Measurements from ENCODE around the gene LARGE2.

The LARGE2 gene

DNA sequence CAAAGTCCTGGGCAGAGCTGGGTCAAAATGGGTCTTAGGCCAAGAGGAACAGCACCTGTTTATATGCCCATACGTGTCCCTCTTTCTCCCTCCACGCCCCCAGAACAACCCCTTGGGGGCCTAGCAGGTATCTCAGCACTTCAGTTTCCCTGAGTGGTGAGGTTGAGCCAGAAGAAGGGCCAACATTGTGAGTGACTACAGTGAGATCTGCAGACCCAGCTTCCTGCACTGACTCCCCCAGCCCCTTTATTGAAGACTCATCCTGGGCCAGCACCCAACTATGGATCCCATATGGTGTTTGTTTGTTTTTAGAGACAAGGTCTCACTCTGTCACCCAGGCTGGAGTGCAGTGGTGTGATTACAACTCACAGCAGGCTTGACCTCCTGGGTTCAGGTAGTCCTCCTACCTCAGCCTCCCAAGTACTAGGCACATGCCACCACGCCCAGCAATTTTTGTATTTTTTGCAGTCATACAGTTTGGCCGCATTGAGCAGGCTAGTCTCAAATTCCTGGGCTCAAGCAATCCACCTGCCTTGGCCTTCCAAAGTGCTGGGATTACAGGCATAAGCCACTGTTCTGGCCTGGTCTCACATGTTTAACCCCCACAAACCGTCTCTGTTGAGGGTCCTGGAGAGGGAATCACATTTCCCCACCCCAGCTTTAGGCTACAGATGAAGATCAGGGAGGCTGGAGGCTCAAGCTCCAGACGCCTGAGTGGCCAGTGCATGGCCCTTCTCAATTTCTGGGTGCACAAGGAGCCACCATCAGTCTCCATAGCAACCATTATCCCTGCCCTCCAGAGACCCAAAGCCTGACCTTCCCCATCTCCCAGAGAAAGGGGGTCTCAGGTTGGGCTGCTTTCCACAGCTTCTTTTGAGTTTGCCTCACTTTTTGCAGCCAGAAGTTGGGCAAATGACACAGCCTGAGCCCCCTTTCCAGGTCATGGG lies 1.7 kb upstream of the LARGE2 start:
- H3K4me1 ChIP-seq (ENCODE audit: control insufficient read depth, insufficient read depth, low read length) = no peaks in the 10 kb centered on the region
- no peak overlapping the region for H3K9ac ChIP-seq (ENCODE audit: low read length)
- no peak overlapping the region for H3K4me3 ChIP-seq (ENCODE audit: low read length)
- H3K27me3 ChIP-seq (ENCODE audit: control insufficient read depth, insufficient read depth, low read length) = peaks cover 7% of the 10 kb centered on the region
- no peaks in the 10 kb centered on the region for H3K36me3 ChIP-seq (ENCODE audit: control insufficient read depth, insufficient read depth, low read length)
- H3K27ac ChIP-seq (ENCODE audit: low read depth, low read length) = no peak overlapping the region

DNA sequence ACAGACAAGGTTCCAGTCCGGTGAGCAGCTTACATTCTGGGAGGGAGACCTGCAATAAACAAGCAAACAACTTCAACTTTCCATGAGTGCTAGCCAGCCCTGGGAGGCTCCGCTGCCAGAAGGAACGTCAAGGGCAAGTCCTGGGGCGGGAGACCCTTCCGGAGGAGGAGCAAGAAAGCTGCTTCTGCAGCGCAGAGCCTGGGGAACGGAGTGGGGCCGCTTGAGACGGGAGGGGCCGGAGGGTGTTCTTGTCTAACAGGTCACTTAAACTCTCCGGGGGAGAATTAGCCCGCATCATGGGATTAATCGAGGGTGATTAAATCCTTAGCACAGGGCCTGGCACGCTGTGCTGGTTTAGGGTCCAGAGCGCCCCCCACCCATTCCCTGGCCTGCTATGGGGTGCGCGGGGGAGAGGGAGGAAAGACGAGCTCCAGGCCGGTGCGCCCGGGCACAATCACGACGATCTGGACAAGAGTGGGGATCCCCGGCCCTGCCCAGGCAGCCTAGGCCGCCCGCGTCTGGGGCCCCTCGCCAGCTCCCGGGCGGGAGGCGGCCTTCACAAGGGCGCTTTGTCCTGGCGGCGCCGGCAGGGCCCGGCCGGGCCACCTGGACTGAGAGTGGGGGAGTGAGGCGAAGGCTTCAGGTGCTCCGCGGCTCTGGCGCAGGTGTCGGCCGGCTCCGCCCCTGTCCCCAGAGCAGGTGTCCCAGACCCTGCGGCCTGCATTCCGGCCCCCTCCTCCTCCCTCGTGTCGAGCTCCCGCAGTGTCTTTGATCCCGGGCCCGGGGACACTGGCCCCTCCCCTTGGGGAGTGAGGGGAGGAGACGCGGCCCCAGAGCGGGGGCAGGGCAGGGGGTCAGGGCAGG lies 663 bp upstream of the LARGE2 start:
- Histone ChIP-seq H3K27ac (ENCODE audit: low read depth, low read length) (no peak overlapping the region), H3K4me1 (ENCODE audit: control insufficient read depth, insufficient read depth, low read length) (no peaks in the 10 kb centered on the region), H3K36me3 (ENCODE audit: control insufficient read depth, insufficient read depth, low read length) (no peaks in the 10 kb centered on the region), H3K27me3 (ENCODE audit: control insufficient read depth, insufficient read depth, low read length) (peaks cover 7% of the 10 kb centered on the region), H3K9ac (ENCODE audit: low read length) (no peak overlapping the region), H3K4me3 (ENCODE audit: low read length) (peak overlapping the region; percentile 35)

DNA sequence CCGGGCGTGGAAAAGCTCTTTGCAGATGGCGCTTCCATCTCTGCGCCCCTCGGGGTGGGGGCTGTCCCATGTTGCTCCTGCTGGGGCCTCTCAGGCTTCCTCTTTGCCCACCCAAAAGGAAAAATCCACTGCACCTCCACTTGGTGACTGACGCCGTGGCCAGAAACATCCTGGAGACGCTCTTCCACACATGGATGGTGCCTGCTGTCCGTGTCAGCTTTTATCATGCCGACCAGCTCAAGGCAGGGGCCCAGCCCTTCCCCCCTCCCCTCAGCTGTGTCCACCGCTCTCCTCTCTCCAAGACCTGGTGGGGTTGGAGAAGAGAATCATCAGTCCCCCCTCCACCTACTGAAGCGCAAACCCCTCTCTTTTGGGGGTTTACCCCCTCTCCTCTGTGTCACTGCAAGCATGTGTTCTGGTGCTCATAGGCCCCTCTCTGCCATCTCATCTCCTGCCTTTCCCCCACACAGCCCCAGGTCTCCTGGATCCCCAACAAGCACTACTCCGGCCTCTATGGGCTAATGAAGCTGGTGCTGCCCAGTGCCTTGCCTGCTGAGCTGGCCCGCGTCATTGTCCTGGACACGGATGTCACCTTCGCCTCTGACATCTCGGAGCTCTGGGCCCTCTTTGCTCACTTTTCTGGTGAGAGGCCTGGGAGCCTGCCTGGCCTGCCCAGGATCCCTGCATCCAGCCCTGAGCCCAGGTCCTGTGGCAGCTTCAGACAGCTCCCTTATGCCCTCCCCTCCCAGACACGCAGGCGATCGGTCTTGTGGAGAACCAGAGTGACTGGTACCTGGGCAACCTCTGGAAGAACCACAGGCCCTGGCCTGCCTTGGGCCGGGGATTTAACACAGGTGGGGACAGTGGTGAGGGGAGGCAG lies 1.8 kb downstream of the LARGE2 start:
- no peaks in the 10 kb centered on the region for H3K36me3 ChIP-seq (ENCODE audit: control insufficient read depth, insufficient read depth, low read length)
- no peak overlapping the region for H3K9ac ChIP-seq (ENCODE audit: low read length)
- no peaks in the 10 kb centered on the region for H3K4me1 ChIP-seq (ENCODE audit: control insufficient read depth, insufficient read depth, low read length)
- peaks cover 7% of the 10 kb centered on the region for H3K27me3 ChIP-seq (ENCODE audit: control insufficient read depth, insufficient read depth, low read length)
- no peak overlapping the region for H3K4me3 ChIP-seq (ENCODE audit: low read length)
- no peak overlapping the region for H3K27ac ChIP-seq (ENCODE audit: low read depth, low read length)

DNA sequence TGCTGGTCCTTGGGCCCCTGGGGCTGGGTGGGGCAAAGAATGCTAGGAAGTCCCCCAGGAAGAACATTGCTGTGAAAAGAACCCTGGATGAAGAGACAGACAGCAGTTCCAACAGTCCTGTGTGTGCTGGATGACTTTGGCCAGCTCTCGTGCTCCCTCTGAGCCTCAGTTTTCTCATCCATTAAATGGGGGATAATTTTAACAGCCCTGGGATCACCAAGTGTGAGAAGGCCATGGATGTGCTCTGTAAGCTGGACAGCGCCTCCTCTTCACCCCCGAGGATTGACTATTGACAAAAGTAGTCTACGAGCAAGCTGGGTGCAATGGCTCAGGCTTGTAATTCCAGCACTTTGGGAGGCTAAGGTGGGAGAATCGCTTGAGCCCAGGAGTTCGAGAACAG lies 2.5 kb downstream of the LARGE2 start:
- Histone ChIP-seq H3K4me3 (ENCODE audit: low read length) (no peak overlapping the region), H3K27me3 (ENCODE audit: control insufficient read depth, insufficient read depth, low read length) (peaks cover 7% of the 10 kb centered on the region), H3K4me1 (ENCODE audit: control insufficient read depth, insufficient read depth, low read length) (no peaks in the 10 kb centered on the region), H3K27ac (ENCODE audit: low read depth, low read length) (no peak overlapping the region), H3K36me3 (ENCODE audit: control insufficient read depth, insufficient read depth, low read length) (no peaks in the 10 kb centered on the region), H3K9ac (ENCODE audit: low read length) (no peak overlapping the region)

DNA sequence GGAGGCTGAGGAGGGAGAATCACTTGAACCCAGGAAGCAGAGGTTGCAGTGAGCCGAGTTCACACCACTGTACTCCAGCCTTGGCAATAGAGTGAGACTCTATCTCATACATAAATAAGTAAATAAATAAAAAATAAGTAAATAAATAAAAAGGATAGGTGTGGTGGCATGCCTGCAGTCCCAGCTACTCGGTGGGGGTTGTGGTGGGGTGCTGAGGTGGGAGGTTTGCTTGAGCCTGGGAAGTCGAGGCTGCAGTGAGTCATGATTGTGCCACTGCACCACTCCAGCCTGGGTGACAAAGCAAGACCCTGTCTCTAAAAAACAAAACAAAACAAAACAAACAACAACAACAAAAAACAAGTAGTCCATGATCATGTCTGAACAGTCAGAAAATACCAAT lies 3.1 kb downstream of the LARGE2 start:
- H3K9ac ChIP-seq (ENCODE audit: low read length) = no peak overlapping the region
- no peak overlapping the region for H3K4me3 ChIP-seq (ENCODE audit: low read length)
- no peak overlapping the region for H3K27ac ChIP-seq (ENCODE audit: low read depth, low read length)
- H3K27me3 ChIP-seq (ENCODE audit: control insufficient read depth, insufficient read depth, low read length) = peaks cover 7% of the 10 kb centered on the region
- no peaks in the 10 kb centered on the region for H3K4me1 ChIP-seq (ENCODE audit: control insufficient read depth, insufficient read depth, low read length)
- no peaks in the 10 kb centered on the region for H3K36me3 ChIP-seq (ENCODE audit: control insufficient read depth, insufficient read depth, low read length)

DNA sequence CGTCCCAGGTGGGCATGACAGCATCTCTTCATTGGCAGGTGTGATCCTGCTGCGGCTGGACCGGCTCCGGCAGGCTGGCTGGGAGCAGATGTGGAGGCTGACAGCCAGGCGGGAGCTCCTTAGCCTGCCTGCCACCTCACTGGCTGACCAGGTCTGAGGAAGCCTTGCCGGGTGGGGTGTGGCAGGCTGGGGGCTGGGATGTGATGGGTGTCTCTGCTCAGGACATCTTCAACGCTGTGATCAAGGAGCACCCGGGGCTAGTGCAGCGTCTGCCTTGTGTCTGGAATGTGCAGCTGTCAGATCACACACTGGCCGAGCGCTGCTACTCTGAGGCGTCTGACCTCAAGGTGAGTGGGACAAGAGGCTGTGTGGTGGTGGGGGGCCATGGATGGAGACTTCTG lies 3.5 kb downstream of the LARGE2 start:
- peaks cover 7% of the 10 kb centered on the region for H3K27me3 ChIP-seq (ENCODE audit: control insufficient read depth, insufficient read depth, low read length)
- H3K4me1 ChIP-seq (ENCODE audit: control insufficient read depth, insufficient read depth, low read length) = no peaks in the 10 kb centered on the region
- H3K36me3 ChIP-seq (ENCODE audit: control insufficient read depth, insufficient read depth, low read length) = no peaks in the 10 kb centered on the region

DNA sequence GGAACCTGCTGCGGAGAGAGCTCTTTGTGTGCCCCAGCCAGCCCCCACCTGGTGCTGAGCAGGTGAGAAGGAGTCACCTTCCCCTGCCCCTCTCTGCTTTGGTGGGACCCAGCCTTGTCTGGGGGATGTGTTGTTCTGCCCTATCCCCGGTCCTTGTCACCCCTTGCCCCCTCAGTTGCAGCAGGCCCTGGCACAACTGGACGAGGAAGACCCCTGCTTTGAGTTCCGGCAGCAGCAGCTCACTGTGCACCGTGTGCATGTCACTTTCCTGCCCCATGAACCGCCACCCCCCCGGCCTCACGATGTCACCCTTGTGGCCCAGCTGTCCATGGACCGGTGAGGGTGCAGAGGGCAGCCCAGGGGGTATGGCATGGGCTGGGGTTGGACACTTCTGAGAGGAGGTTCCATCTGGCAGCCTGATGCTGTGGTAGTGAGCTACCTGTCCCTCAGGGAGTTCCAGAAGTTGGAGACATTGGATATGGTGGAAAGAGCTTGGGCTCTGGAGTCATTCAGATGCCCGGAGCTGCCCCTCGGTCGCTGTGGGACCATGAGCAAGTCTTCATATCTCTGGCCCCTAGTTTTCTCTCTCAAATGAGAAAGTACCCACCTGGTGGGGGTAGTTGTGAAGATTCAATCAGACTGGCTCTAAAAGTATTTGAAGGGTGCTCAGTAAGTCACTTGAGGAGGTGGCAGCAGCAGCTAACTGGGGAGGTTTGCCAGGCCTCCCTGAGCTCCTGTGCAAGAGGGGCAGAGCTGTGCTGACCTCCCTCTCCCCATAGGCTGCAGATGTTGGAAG lies 4.3 kb downstream of the LARGE2 start:
- Histone ChIP-seq H3K36me3 (ENCODE audit: control insufficient read depth, insufficient read depth, low read length) (no peaks in the 10 kb centered on the region), H3K9ac (ENCODE audit: low read length) (no peak overlapping the region), H3K27ac (ENCODE audit: low read depth, low read length) (no peak overlapping the region), H3K4me3 (ENCODE audit: low read length) (no peak overlapping the region), H3K4me1 (ENCODE audit: control insufficient read depth, insufficient read depth, low read length) (no peaks in the 10 kb centered on the region), H3K27me3 (ENCODE audit: control insufficient read depth, insufficient read depth, low read length) (peaks cover 7% of the 10 kb centered on the region)

More for the DNA sequence above, 3.5 kb downstream of the LARGE2 start:
- H3K4me3 ChIP-seq (ENCODE audit: low read length) = no peak overlapping the region
- H3K9ac ChIP-seq (ENCODE audit: low read length) = no peak overlapping the region
- H3K27ac ChIP-seq (ENCODE audit: low read depth, low read length) = no peak overlapping the region

DNA sequence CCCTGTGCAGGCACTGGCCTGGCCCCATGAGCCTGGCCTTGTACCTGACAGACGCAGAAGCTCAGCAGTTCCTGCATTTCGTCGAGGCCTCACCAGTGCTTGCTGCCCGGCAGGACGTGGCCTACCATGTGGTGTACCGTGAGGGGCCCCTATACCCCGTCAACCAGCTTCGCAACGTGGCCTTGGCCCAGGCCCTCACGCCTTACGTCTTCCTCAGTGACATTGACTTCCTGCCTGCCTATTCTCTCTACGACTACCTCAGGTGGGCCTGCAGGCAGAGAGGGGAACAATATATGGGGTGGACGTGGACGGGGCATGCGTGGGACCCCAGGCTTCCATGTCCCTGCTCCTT lies 4.9 kb downstream of the LARGE2 start:
- Histone ChIP-seq H3K9ac (ENCODE audit: low read length) (no peak overlapping the region), H3K27me3 (ENCODE audit: control insufficient read depth, insufficient read depth, low read length) (peaks cover 7% of the 10 kb centered on the region), H3K27ac (ENCODE audit: low read depth, low read length) (no peak overlapping the region), H3K4me1 (ENCODE audit: control insufficient read depth, insufficient read depth, low read length) (no peaks in the 10 kb centered on the region), H3K4me3 (ENCODE audit: low read length) (no peak overlapping the region), H3K36me3 (ENCODE audit: control insufficient read depth, insufficient read depth, low read length) (peaks cover 3% of the 10 kb centered on the region)

DNA sequence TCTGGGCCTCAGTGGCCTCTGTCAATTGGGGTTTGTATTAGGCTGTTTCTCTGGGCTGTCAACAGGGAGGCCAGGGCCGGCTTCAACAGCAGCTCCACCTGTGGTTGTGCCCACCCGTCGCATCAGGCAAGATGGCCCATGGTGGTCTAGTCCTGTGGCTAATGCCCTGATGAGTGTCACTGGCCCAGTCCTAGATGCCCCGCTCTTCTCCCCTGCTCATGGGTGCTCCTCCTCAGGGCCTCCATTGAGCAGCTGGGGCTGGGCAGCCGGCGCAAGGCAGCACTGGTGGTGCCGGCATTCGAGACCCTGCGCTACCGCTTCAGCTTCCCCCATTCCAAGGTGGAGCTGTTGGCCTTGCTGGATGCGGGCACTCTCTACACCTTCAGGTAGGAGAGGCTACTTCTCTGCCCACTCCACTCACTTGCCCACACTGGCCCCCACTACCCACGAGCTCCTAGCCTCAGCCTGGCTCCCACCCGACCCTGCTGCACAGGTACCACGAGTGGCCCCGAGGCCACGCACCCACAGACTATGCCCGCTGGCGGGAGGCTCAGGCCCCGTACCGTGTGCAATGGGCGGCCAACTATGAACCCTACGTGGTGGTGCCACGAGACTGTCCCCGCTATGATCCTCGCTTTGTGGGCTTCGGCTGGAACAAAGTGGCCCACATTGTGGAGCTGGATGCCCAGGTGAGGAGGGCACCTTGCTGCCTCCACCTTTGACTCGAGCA lies 5.4 kb downstream of the LARGE2 start:
- no peak overlapping the region for H3K9ac ChIP-seq (ENCODE audit: low read length)

DNA sequence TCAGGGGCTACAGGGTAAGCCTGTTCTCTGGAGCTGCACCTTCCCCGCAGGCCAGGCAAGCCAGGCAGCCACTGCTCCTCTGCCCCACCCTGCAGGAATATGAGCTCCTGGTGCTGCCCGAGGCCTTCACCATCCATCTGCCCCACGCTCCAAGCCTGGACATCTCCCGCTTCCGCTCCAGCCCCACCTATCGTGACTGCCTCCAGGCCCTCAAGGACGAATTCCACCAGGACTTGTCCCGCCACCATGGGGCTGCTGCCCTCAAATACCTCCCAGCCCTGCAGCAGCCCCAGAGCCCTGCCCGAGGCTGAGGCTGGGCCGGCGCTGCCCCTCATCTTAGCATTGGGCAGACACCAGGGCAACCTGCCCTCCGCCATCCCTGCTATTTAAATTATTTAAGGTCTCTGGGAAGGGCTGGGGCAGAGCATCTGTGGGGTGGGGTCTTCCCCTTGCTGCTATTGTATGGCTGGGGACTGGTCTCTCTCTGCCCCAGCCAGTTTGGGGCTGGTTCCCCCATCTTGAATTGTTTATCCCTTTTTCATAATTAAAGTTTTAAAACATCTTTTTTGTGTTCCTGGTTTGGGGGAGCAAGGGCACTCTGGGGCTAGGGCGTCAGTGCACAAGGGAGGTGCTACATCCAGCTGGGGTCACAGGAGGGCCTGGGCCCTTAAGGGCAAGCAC lies 6.2 kb downstream of the LARGE2 start:
- H3K27me3 ChIP-seq (ENCODE audit: control insufficient read depth, insufficient read depth, low read length) = no peaks in the 10 kb centered on the region
- H3K9ac ChIP-seq (ENCODE audit: low read length) = no peak overlapping the region
- H3K4me1 ChIP-seq (ENCODE audit: control insufficient read depth, insufficient read depth, low read length) = no peaks in the 10 kb centered on the region
- peaks cover 11% of the 10 kb centered on the region for H3K36me3 ChIP-seq (ENCODE audit: control insufficient read depth, insufficient read depth, low read length)
- H3K4me3 ChIP-seq (ENCODE audit: low read length) = no peak overlapping the region
- no peak overlapping the region for H3K27ac ChIP-seq (ENCODE audit: low read depth, low read length)

More for the DNA sequence above, 5.4 kb downstream of the LARGE2 start:
- no peaks in the 10 kb centered on the region for H3K4me1 ChIP-seq (ENCODE audit: control insufficient read depth, insufficient read depth, low read length)
- H3K4me3 ChIP-seq (ENCODE audit: low read length) = no peak overlapping the region
- peaks cover 3% of the 10 kb centered on the region for H3K36me3 ChIP-seq (ENCODE audit: control insufficient read depth, insufficient read depth, low read length)
- peaks cover 7% of the 10 kb centered on the region for H3K27me3 ChIP-seq (ENCODE audit: control insufficient read depth, insufficient read depth, low read length)
- no peak overlapping the region for H3K27ac ChIP-seq (ENCODE audit: low read depth, low read length)
